ENCODE results near the gene GNAI2.

DNA sequence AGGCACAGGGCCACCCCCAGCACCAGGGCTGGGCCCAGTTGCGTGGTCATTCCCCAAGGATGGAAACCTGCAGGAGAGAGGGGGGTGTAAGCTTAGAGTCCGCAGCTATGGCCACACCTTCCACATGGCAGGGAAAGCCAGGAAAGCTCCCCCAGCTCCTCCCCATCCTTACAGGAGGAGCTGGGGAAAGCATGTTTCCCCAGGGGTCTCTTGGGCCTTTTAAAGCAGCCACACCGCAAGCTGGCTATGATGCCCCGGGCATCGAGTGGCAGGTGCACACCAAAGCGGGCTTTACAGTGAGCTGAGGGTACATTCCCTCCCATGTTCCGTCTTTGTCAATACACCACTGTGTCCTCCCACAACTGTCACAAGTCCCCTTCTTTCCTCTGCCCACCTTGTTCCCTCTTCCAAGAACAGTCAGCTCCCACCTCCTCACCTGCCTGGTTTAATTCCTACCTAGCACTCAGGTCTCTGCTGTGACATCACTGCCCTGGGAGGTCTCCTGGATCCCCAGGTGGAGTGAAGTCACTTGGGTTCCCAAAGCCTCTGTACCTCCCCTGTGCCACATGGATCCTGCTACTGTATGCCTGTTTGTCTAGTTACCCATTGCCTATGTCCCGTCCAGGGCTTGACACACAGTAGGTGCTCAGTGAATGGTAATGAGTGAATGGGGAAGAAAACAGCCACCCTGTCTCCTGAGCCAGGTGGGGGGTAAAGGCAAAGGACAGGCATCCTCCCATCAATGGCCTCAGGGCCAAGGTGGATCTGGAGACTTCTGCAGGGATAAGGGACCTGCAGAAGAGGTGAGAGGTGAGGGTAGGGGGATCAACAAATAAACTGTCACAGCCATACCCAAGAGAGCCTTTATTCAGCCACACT, 59.8 kb downstream of the GNAI2 start:
- no peak for TF ChIP-seq TEAD4 (CRISPR knock-in tag; IDR thresholded peaks at IDR 0.05)
- no peak for TF ChIP-seq SP1 (CRISPR knock-in tag; conservative IDR thresholded peaks at IDR 0.05)
- no peak for TF ChIP-seq KAT7 (CRISPR knock-in tag; IDR thresholded peaks at IDR 0.05; ENCODE audit: borderline replicate concordance)
- TF ChIP-seq CTCF (IDR thresholded peaks at IDR 0.05), result no peak
- no peak for TF ChIP-seq NR2C2 (CRISPR knock-in tag; IDR thresholded peaks at IDR 0.05)
- TF ChIP-seq ZNF138 (CRISPR knock-in tag; conservative IDR thresholded peaks at IDR 0.05), result no peak

Data from WTC11 (cell line).